ENCODE data around the gene GPR62. TPM values are rescaled to one million over a fixed set of nuclear protein-coding genes. Genes with fewer than 3 reads are reported as not detected.
"Not testable (repeated sequence)": the region's sequence is repeated elsewhere in the genome, so short reads cannot be mapped to it uniquely, and the experiment has no call there.

The GPR62 gene
- total and polyA plus RNA-seq, 7 donors = 0.03 to 1.1 (median 0.71) TPM; not detected in 4

DNA sequence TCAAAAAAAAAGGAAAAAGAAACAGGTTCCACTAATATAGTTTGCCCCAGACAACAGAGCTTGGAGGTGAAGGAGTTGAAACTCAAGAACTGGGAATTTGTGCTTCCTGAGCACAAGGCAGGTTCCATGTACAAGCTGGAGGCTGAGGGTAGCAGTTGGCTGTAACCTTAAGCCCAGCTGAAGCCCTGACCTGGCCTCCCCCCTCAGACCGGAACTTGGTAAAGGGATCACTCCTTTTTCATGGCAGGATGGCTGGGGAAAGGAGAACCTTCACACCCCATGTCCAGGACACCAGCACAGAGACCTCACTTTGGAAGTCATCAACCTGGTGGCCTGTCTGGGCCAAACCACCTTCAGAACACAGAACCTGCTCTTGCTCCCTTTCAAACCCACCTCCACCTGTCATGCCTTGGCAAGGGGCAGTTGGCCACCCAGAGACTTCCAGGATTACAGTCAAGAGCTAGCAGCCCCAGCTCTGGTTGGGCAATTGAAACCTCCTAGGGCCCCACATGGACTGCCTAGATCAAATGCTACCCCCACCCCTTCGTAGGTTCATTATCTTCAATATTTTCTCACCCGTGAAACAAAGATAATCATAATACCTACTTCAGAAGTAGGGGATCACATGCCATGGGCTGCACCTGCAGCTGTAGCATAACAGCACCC lies 37.0 kb downstream of the GPR62 start:
- intact Hi-C loops (cut with DNase I) = no loop called here
- peaks cover 20 to 40% (median 22%) of the 10 kb centered on the region in 4 donors for H3K36me3 ChIP-seq
- 90 to 93% methylated on average over 3 of the region's 3 CpGs for WGBS, 2 donors
- no peak overlapping the region for H3K4me3 ChIP-seq
- no peaks in the 10 kb centered on the region for H3K9me3 ChIP-seq
- H3K27me3 ChIP-seq = no peaks in the 10 kb centered on the region
- DNase-seq = no peak
- peaks cover 0 to 25% (median 16%) of the 10 kb centered on the region in 4 donors for H3K4me1 ChIP-seq
- no peak overlapping the region for H3K27ac ChIP-seq
- TF ChIP-seq, protein P1, sequence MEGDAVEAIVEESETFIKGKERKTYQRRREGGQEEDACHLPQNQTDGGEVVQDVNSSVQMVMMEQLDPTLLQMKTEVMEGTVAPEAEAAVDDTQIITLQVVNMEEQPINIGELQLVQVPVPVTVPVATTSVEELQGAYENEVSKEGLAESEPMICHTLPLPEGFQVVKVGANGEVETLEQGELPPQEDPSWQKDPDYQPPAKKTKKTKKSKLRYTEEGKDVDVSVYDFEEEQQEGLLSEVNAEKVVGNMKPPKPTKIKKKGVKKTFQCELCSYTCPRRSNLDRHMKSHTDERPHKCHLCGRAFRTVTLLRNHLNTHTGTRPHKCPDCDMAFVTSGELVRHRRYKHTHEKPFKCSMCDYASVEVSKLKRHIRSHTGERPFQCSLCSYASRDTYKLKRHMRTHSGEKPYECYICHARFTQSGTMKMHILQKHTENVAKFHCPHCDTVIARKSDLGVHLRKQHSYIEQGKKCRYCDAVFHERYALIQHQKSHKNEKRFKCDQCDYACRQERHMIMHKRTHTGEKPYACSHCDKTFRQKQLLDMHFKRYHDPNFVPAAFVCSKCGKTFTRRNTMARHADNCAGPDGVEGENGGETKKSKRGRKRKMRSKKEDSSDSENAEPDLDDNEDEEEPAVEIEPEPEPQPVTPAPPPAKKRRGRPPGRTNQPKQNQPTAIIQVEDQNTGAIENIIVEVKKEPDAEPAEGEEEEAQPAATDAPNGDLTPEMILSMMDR (IDR thresholded peaks at IDR 0.05) = no peak
- TF ChIP-seq POLR2AphosphoS5 (IDR thresholded peaks at IDR 0.05) (no peak), EP300 (IDR thresholded peaks at IDR 0.05) (no peak), POLR2A (IDR thresholded peaks at IDR 0.05) (no peak)

DNA sequence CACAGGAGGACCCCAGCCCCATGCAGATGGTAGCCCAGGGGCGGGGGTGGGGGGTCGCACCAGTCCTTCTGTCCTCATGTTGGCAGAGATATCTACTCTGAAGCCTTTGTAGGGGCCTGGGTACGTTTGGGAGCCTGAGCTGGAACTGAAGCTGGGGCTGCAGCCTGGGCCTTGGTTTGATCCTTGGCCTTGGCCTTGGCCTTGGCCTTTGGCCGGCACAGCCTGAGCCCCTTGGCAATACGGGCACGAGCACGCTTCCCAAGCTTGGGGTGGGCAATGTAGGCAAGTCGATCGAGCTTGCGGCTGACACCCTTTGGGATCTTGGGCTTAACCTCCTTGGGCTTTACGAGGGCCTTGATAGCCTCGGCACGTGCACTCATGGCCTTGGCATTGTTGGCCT lies 38.5 kb downstream of the GPR62 start:
- 82 to 89% methylated on average over 10 of the region's 13 CpGs for WGBS, 2 donors
- Histone ChIP-seq H3K4me1 (peaks cover 0 to 25% (median 16%) of the 10 kb centered on the region in 4 donors), H3K36me3 (peaks cover 20 to 40% (median 22%) of the 10 kb centered on the region in 4 donors)
- H3K27ac ChIP-seq; H3K9me3 ChIP-seq; H3K27me3 ChIP-seq; DNase-seq; intact Hi-C loops (cut with DNase I); H3K4me3 ChIP-seq: not testable (repeated sequence)

DNA sequence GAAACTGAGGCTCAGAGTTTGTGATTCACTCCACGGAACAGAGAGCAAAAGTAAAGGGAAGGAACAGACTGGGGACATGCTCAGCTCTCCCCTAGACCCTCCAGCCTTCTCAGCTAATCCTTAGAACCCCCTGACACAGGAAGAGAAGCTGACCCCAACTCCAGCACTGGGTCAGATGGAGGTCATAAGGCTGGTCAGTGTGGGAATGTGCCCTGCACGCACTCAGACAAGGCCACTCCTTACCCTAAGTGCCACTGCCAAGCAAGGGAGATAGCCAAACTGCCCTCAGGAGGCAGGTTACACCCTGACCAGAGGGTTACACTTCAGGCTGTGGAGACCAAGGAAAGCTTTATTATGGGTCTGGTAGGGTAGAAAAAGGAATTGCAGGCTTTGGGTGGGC lies 39.3 kb downstream of the GPR62 start:
- intact Hi-C loops (cut with DNase I) = no loop called here
- peak overlapping the region in 2 of 4 donors; percentile 60 to 73 for H3K4me3 ChIP-seq
- 62 to 81% methylated on average over 2 of the region's 2 CpGs for WGBS, 2 donors
- no peak for DNase-seq
- H3K27ac ChIP-seq = peak overlapping the region in 2 of 4 donors; percentile 84 to 85
- TF ChIP-seq EP300 (IDR thresholded peaks at IDR 0.05) = no peak
- TF ChIP-seq, protein P1 (IDR thresholded peaks at IDR 0.05) = no peak
- no peak for TF ChIP-seq POLR2A (IDR thresholded peaks at IDR 0.05)
- TF ChIP-seq POLR2AphosphoS5 (IDR thresholded peaks at IDR 0.05) = no peak
- no peaks in the 10 kb centered on the region for H3K9me3 ChIP-seq
- H3K36me3 ChIP-seq = peaks cover 20 to 40% (median 22%) of the 10 kb centered on the region in 4 donors
- peaks cover 0 to 12% (median 0%) of the 10 kb centered on the region in 3 donors for H3K27me3 ChIP-seq
- H3K4me1 ChIP-seq = peaks cover 0 to 22% (median 16%) of the 10 kb centered on the region in 4 donors

DNA sequence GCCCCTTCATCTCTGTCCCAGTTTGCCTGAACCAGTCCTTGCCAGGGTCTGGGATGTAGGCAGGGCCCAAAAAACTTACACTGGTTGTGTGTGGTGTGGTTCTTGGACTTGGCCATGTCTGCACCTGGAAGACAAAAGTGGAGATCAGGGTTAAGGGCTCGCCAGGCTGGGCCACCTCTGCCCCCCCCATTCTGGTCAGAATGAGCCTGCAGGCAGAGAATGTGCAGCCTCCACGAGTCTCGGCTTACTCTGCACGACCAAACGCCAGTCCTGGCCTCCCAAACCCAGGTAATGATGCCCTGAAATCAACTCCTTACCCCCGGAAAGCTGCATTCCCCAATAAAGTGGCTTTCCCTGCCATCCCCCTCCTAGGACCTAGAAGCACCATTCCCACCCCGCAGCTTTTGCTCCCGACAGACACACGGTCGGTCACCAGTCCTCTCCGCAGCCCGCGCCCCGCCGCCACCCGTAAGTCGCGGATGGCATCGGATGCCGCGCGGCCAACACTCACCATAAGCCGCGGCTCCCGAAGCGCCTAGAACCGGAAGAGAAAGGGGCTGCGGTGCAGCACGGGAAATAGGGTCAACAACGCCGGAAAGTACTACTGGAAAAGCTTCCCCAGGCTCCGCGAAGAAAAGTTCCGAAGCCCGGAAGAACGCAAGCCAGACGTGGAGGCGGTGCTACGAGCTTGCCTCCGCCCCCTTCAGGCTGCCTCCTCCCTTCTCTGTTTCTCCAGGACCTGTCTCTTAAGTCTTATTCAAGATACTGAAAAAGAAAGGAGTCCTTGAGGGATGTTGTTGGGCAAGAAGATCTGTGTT lies 40.4 kb downstream of the GPR62 start, which contains the start of gene RPL29:
Gene RPL29 (minus strand): TSS at position 550 of the 818 bp plus-strand sequence. CDS start 434 bp downstream, at position 116.
- Histone ChIP-seq H3K36me3 (peaks cover 20 to 40% (median 22%) of the 10 kb centered on the region in 4 donors), H3K27me3 (peaks cover 0 to 12% (median 0%) of the 10 kb centered on the region in 3 donors), H3K27ac (peak within 1 kb of the TSS; percentile 82 to 85 (median 84)), H3K4me1 (peaks cover 0 to 19% (median 16%) of the 10 kb centered on the region in 4 donors), H3K9me3 (no peaks in the 10 kb centered on the region), H3K4me3 (peak within 1 kb of the TSS; percentile 60 to 73 (median 64))
- intact Hi-C loops (cut with DNase I) = loop anchor here (1.0 to 5.0 kb wide), 2 partner anchors 53 to 292 kb away; partner anchors contain the start of genes GLYCTK and PARP3
- peak; percentile 97 for DNase-seq
- TF ChIP-seq POLR2AphosphoS5 (IDR thresholded peaks at IDR 0.05) = peak; percentile 80 to 92 (median 87)
- peak in 1 of 4 donors; percentile 30 for TF ChIP-seq EP300 (IDR thresholded peaks at IDR 0.05)
- TF ChIP-seq POLR2A (IDR thresholded peaks at IDR 0.05) = peak; percentile 48 to 61
- TF ChIP-seq, protein P1 (IDR thresholded peaks at IDR 0.05) = peak in 1 of 4 experiments; percentile 7
- WGBS, 2 donors = 0% methylated on average over 40 of the region's 40 CpGs

All from sigmoid colon (tissue), 7 donors.